ENCODE results near the gene HEXB. TPM values are rescaled to one million over a fixed set of nuclear protein-coding genes. Genes with fewer than 3 reads are reported as not detected.
"Not testable (repeated sequence)": the region's sequence is repeated elsewhere in the genome, so short reads cannot be mapped to it uniquely, and the experiment has no call there.

Gene HEXB
- total RNA-seq, 1 donor from 2014 or later, result 168 TPM

GRCh38 chr5:74657165-74657564, 27.9 kb upstream of the HEXB start:
- no peak for DNase-seq (ENCODE audit: low spot score)

- no peak for DNase-seq (ENCODE audit: low spot score)
Measured at GRCh38 chr5:74659172-74659571, 25.9 kb upstream of the HEXB start.

DNA sequence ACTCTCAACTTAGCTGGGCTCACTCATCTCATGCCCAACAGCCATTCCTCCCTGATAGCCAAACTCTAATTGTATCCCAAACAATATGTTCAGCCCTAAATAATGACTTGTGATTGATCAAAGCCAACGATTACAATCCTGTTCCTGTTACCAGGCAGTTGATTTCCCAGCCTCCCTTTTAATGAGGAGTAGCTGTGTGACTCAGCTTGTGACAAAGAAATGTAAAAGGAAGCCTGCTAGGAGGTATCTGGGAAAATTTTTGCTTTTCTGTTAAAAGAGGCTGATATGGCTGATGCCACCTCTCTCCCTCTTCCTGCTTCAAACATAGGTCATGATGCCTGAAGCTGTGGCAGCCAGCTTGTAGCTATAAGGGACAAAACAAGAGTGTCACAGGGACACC, 24.9 kb upstream of the HEXB start:
- DNase-seq (ENCODE audit: low spot score), result no peak

- DNase-seq (ENCODE audit: low spot score), result no peak
Measured at GRCh38 chr5:74660873-74661272, 24.2 kb upstream of the HEXB start.

DNA sequence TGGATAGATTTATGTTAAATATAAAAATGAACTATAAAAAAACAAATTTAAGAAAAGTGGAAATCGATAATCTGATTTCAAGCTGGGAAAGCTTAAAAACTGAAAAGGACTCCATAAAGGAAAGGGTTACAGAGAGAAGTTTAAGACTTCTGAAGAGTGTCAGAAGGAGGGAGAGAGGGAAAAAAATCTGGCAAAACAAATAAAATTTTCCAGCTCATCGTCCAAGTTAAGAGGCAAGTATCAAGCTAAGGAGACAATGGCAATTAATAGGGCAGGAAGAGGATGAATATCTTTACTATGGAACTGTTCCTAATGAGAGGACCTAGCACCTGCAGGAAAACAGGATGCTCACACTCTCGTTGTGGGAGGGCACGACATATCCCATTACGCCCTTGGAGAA, 20.5 kb upstream of the HEXB start:
- DNase-seq (ENCODE audit: low spot score), result no peak

- DNase-seq (ENCODE audit: low spot score), result no peak
Measured at GRCh38 chr5:74665273-74665672, 19.8 kb upstream of the HEXB start.

DNA sequence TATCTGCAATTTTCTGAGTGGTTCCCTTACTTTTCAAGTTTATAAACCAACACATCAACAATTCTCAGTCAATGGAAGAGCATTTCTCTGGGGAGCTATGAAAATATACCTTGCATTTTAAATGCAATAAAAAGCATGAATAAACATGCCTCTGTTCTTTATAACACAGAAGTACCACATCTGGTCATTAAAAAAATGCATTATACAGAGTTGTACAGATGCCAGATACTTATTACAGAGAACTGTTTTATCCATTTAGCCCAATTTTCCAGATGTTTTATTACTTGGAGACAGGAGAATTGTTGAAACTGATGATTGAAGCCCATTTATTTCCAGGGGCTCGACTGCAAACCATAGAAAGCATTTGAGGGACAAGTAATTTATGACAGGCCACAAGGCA, 19.2 kb upstream of the HEXB start:
- no peak for DNase-seq (ENCODE audit: low spot score)

DNA sequence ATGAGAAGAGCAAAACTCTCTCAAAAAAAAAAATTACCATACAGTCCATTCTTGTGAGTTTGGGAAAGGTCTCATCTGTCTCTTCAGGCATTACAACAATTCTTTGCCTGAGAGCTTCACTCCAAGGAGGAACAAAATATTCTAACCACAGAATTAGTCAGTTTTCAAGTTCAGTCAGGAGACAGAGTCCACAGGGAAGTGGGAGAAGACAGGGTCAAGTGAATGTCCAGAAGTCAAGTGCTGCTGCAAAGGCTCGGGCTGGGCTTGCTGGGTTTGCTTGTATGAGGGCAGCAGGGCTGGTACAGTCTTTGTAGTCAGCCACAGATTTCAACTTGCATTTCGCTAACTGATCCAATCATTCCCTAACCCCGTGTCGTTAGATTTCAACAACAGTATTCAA, 17.6 kb upstream of the HEXB start:
- DNase-seq (ENCODE audit: low spot score), result no peak

DNA sequence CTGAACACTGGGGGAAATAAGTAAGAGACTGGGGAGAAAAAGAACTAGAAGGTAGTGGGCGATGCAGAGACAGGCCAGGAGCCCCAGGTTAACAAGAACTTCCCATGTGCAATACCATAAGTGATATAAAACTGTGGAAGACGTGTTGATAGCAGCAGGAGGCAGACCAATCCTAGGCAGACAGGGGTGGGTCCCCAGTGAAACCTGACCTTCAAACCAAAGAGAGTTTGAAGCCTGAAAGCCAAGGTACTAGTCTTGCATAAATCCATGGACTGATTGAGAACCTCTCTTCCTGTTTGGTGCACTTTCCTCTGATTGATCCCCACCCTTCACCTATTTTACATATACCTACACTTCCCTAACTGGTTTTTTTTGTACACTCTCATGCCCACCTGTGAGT, 15.2 kb upstream of the HEXB start:
- DNase-seq (ENCODE audit: low spot score), result no peak

DNA sequence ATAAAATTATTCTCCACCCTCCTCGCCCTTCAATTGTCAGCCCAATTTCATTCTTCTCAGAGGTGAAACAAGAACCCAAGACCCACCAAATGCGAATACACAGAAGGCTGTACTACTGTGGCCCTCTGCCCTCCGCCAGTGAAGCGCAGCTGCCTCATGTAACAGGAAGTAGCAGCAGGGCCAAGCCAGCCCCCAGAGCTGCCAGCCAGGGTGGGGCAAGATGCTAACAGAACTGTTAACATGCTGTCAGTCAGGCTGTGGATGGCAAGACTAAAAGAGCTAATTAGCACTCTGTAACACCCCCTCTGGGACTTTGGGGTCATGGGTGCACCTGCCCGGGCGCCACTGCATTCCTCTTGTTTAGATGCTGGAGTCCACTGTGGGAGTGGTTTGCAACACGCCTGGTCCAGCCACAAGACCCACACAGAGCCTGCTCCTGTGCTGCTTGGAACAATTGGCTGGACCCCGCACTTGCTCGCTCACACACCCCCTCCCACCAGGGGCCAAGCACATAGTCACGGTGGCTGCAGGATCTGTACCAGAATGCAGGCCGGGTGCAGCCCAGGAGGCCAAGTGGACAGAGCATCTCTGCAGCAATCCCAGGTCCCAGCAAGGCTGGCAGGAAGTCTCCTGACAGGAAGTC, 14.5 kb upstream of the HEXB start:
- no peak for DNase-seq (ENCODE audit: low spot score)

DNA sequence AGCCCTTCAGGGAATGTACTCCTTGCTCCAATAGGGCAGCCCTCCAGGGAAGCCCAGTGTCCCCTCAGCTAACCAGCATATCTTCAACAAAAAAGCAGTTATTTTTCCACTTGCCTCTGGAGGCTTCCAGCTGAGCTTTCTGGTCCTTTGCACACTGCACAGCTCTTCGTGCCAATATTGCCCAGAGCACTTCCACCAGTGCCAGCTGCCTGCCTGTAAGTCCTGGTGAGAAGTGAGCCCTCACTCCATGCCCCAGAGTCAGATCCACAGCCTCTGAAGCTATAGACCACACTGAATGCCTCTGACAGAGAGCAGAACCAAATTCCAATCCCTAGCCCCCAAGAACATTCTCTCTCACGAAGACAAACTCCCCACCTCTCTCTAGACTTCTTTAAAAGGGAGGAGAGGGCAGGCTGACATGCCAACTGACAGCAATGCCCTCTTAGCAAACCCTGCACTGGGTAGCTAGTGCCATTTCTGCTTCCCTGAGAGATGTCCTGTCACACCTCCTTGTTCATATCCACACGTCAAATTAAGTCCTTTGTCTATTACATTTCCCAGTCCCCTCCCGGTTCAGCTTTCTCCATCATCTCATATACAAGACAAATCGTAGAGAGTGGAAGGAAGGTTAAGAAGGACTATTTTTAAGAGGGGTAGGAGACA, 12.7 kb upstream of the HEXB start:
- DNase-seq (ENCODE audit: low spot score), result no peak

- DNase-seq (ENCODE audit: low spot score), result no peak
Measured at GRCh38 chr5:74673011-74673790, 11.8 kb upstream of the HEXB start.

DNA sequence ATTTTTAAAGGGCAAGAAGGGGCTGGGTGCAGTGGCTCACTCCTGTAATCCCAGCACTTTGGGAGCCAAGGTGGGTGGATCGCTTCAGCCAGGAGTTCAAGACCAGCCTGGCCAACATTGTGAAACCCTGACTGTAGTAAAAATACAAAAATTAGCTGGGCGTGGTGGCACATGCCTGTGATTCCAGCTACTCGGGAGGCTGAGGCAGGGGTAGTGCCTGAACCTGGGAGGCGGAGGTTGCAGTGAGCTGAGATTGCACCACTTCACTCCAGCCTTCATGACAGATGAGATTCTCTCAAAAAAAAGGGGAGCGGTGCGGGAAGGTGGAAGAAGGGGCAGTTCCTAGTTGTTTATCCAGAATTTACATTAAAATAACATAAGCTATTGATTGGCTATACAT, 8.6 kb upstream of the HEXB start:
- not testable (repeated sequence) for DNase-seq (ENCODE audit: low spot score)

DNA sequence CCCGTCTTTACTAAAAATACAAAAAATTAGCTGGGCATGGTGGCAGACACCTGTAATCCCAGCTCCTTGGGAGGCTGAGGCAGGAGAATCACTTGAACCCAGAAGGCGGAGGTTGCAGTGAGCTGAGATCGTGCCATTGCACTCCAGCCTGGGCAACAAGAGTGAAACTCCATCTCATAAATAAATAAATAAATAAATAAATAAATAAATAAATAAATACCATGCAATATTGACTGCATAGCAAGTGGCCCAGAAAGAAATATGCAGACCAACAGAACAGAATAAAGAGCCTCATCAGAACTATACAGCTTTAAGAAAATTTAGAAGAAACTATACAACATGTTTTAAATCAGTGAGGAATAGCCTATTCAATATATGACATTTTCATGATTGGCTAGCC, 6.9 kb upstream of the HEXB start:
- DNase-seq (ENCODE audit: low spot score), result not testable (repeated sequence)

DNA sequence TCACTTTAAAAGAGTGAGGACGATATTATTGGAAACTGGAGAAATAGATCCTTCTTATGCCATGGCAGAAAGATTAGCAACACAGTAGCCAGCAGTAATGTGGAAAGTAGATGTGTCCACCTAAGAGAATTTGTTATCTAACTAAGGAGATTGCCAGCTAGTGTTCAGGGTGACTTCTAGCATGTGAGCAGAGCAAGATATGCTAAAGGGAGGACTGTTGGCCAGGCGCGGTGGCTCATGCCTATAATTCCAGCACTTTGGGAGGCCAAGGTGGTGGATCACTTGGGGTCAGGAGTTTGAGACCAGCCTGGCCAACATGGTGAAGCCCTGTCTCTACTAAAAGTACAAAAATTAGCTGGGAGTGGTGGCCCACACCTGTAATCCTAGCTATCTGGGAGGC, 5.7 kb upstream of the HEXB start:
- DNase-seq (ENCODE audit: low spot score), result not testable (repeated sequence)

DNA sequence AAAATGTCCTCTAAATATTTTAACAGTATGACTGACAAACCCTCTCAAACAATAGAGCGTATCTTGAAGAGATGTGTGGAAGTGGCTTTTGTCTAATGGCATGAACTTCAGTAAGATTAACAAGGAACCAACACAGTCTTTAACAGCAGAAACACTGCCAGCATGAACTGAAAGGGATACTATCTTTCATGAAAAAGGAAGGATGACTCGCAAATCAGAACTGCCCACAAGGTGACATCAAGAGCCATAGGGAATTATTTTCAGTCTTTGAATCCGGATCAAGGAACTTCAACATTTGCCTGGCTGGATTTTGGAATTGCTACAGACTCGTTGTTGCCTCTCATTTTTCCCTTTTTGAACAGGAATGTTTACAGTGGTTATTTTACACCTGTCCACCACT, 5.1 kb upstream of the HEXB start:
- no peak for DNase-seq (ENCODE audit: low spot score)

DNA sequence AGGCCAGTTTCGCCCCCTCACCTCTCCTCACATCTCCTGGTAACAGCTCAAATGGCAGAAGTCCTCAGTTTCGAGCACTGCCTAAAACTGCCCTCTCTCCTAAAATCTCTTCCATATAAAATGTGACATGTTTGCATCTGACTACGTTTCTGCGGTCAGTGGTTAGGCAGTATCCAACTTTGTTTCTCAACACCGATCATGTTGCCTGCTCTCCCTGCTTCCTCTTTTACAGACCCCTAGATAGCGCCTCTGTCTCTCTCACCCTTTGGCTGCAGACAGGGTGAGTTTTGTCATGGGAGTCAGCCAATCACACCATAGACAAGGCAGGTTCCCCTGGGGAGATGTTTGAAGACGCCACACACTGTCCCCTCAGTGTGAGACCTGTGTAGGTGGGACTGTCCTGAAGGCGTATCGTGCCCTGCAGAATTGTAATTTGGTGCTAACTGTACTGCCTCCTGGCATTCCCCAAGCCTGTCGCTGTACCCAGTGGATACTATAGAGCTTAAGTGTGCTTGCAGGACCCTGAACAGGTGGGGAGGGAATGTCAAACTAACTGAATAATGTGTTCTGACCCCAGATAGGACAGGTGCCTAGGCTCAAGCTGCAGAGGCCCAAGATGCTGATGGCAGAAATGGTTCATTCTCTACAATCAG, 1.1 kb downstream of the HEXB start:
- no peak for DNase-seq (ENCODE audit: low spot score)

DNA sequence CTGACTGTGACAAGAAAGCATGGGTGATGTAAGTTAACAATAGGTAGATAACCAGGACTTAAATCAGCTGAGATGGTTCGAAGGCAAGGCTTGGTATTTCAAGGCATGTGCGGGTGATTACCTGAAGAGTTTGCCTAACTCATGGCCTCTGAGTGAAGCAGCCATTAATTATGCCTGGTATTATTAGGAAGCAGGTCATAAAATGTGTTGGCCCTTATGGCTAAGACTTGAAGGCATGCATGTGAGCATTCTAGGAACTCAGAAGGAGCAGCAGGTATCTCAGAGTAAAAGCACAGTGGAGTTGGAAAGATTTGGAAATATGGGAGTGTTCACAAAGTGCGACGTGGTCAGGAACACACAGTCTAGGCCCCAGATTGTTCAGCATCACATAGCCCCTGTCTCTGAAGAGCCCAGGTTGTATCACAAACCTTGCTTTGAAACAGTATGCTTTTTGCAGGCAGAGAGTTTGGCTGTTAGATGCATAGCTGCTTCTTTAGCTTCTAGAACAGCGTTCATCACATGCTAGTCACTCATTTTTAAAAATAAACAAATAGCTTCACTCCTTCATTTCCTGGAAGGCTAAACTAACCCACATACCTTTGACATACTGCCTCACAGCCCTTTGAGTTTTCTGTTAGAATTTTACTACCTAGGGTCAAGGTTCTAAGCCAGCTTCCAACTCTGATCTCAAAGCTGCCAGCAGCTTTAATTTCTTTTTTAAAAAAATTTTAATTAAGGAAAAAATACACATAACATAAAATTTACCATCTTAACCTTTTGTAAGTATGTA, 2.1 kb downstream of the HEXB start:
- no peak for DNase-seq (ENCODE audit: low spot score)

DNA sequence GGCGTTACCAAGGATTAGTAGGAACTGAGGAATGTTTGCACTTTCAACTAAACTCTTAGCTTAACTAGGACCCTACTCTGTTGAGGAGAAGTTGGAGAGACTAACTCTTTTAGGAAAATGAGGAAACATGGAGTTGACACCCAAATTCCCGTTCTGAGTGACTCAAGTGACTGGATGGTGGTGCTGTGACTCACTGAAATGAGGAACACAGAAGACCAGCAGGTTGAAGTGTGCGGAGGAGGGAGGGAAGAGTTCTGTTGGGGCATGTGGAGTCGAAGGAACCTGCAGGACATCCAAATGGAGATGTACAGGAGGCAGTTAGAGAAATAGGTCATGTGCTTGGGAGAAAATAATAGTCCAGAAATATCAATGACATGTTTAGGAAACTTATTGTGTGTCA, 8.2 kb downstream of the HEXB start:
- no peak for DNase-seq (ENCODE audit: low spot score)

- DNase-seq (ENCODE audit: low spot score), result no peak
Measured at GRCh38 chr5:74717596-74717995, 32.6 kb downstream of the HEXB start.

GRCh38 chr5:74722271-74722670, 37.2 kb downstream of the HEXB start:
- no peak for DNase-seq (ENCODE audit: low spot score)
